SK-N-SH (cell line): ENCODE results near the gene KRT9. TPM values are rescaled to one million over a fixed set of nuclear protein-coding genes. Genes with fewer than 3 reads are reported as not detected.

Experiments used
- CTCF ChIA-PET: fragments of 300-600, 350-600 bp; formaldehyde crosslinking; extraction: SDS; loops from one replicate; lab custom pipeline; 2021; lab: Yijun Ruan, JAX
- POLR2A ChIA-PET: fragments of 350-600 bp; sonication (Branson Sonifier 250); formaldehyde crosslinking; extraction: SDS; loops from one replicate; lab custom pipeline; 2020; ENCODE audit warnings: antibody characterized with exemption, inconsistent platforms; lab: Yijun Ruan, JAX
- DNase-seq: peaks from one replicate; pipeline ENCODE4 v3.0.0; 2012
- H2AFZ ChIP-seq: fragments of 200-600 bp; sonication (generic); 2 replicates; pipeline ENCODE4 v1.8.1; 2016; ENCODE audit warnings: antibody characterized with exemption, mild to moderate bottlenecking, low read depth
- H3F3A ChIP-seq: fragments of 200-600 bp; sonication (generic); replicated peaks from 2 replicates; pipeline ENCODE3; 2016; ENCODE audit warnings: antibody characterized with exemption, mild to moderate bottlenecking; ENCODE audit not compliant: insufficient read depth
- H3K27ac ChIP-seq, 2 experiments: fragments of 200-500 bp in 1 of 2; fragments of 200-600 bp in 1 of 2; sonication (Bioruptor generic) in 1 of 2; sonication (generic), shearing (Covaris generic) in 1 of 2; 2 replicates each; pipeline versions ENCODE4 v1.5.1 to v1.6.1; 2014 to 2016; ENCODE audit warnings: low read depth in 2 of 2, inconsistent platforms in 1 of 2, low read length in 1 of 2, mild to moderate bottlenecking in 1 of 2, mixed read lengths in 1 of 2
- H3K27me3 ChIP-seq: fragments of 200-600 bp; sonication (generic), shearing (Covaris generic); 2 replicates; pipeline ENCODE4 v1.6.1; 2016; ENCODE audit warnings: mixed run types; ENCODE audit not compliant: insufficient read depth
- H3K36me3 ChIP-seq, 2 experiments: fragments of 200-500 bp in 1 of 2; fragments of 200-600 bp in 1 of 2; sonication (Bioruptor generic) in 1 of 2; sonication (generic) in 1 of 2; replicated peaks in 1 of 2; 2 replicates each; pipeline versions ENCODE3 to v1.5.1; 2014 to 2016; ENCODE audit warnings: low read length in 1 of 2, mild to moderate bottlenecking in 1 of 2; ENCODE audit not compliant: insufficient read depth in 2 of 2, control insufficient read depth in 1 of 2
- H3K4me1 ChIP-seq, 2 experiments: fragments of 200-500 bp in 1 of 2; fragments of 200-600 bp in 1 of 2; sonication (Bioruptor generic) in 1 of 2; sonication (generic), shearing (Covaris generic) in 1 of 2; 2 replicates each; pipeline versions ENCODE4 v1.5.1 to v1.6.1; 2014 to 2016; ENCODE audit warnings: low read depth in 1 of 2, low read length in 1 of 2, mixed run types in 1 of 2; ENCODE audit not compliant: insufficient read depth in 2 of 2, control insufficient read depth in 1 of 2
- H3K4me2 ChIP-seq: fragments of 200-600 bp; sonication (generic), shearing (Covaris generic); 2 replicates; pipeline ENCODE4 v1.6.1; 2017; ENCODE audit warnings: mixed run types
- H3K4me3 ChIP-seq, 2 experiments: fragments of 200-500 bp in 1 of 2; fragments of 200-600 bp in 1 of 2; sonication (Bioruptor generic) in 1 of 2; sonication (generic), shearing (Covaris generic) in 1 of 2; 2 replicates each; pipeline versions ENCODE4 v1.5.1 to v1.8.1; 2014 to 2016; ENCODE audit warnings: low read depth in 2 of 2, inconsistent platforms in 1 of 2, low read length in 1 of 2, mild to moderate bottlenecking in 1 of 2, mixed read lengths in 1 of 2, moderate library complexity in 1 of 2
- H3K79me2 ChIP-seq: fragments of 200-600 bp; sonication (generic); 2 replicates; pipeline ENCODE4 v1.8.1; 2017; ENCODE audit warnings: mild to moderate bottlenecking; ENCODE audit not compliant: insufficient read depth
- H3K9ac ChIP-seq: fragments of 200-600 bp; sonication (generic); 2 replicates; pipeline ENCODE4 v1.6.1; 2017; ENCODE audit warnings: mixed run types
- H3K9me2 ChIP-seq: fragments of 200-600 bp; sonication (generic); 2 replicates; pipeline ENCODE4 v1.6.1; 2017; ENCODE audit warnings: mixed run types
- H3K9me3 ChIP-seq: fragments of 200-600 bp; sonication (generic); 2 replicates; pipeline ENCODE4 v1.6.1; 2017; ENCODE audit warnings: mixed run types, mild to moderate bottlenecking, moderate library complexity
- H4K20me1 ChIP-seq: fragments of 200-600 bp; sonication (generic); 2 replicates; pipeline ENCODE4 v1.6.1; 2017; ENCODE audit warnings: mild to moderate bottlenecking, mixed run types; ENCODE audit not compliant: insufficient read depth
- FOSL2 ChIP-seq: IDR thresholded peaks from 2 replicates; pipeline ENCODE4 v1.4.0; 2012; ENCODE audit warnings: low read depth, mild to moderate bottlenecking, moderate library complexity, borderline replicate concordance
- FOXJ3 ChIP-seq: sonication (generic); formaldehyde crosslinking; IDR thresholded peaks from 2 replicates; pipeline ENCODE4 v1.5.1; 2020; ENCODE audit warnings: mild to moderate bottlenecking, missing genetic modification reagents
- GATA2 ChIP-seq: sonication (generic); formaldehyde crosslinking; IDR thresholded peaks from 2 replicates; pipeline ENCODE4 v1.5.0; 2020; ENCODE audit warnings: mild to moderate bottlenecking, missing genetic modification reagents
- IRF3 ChIP-seq: fragments of 150-350 bp; IDR thresholded peaks from 2 replicates; pipeline ENCODE4 v1.6.1; 2016; ENCODE audit warnings: mild to moderate bottlenecking, low read depth, low read length
- MAX ChIP-seq: IDR thresholded peaks from 2 replicates; pipeline ENCODE4 v1.4.0; 2012; ENCODE audit warnings: low read depth
- MEF2A ChIP-seq: IDR thresholded peaks from 2 replicates; pipeline ENCODE4 v1.4.0; 2012; ENCODE audit warnings: low read depth, borderline replicate concordance
- NFIC ChIP-seq: IDR thresholded peaks from 2 replicates; pipeline ENCODE4 v1.4.0; 2012; ENCODE audit warnings: borderline replicate concordance
- POLR2AphosphoS5 ChIP-seq: IDR thresholded peaks from 2 replicates; pipeline ENCODE4 v1.6.1; 2012; ENCODE audit warnings: low read depth, low read length
- RCOR1 ChIP-seq: fragments of 150-350 bp; IDR thresholded peaks from 2 replicates; pipeline ENCODE4 v1.6.1; 2017; ENCODE audit warnings: antibody characterized with exemption, low read length
- WGBS: methylation state at CpG from one replicate; pipeline ENCODE4 v1.1.6; 2017; ENCODE audit warnings: low lambda C conversion rate; 5-methylcytosine and 5-hydroxymethylcytosine counted together
- polyA plus RNA-seq, 3 experiments: library from polyadenylated mRNA; depleted of rRNA; stranded (reverse); fragments of >200 nt; gene quantifications; 2 replicates each; pipeline ENCODE4 v1.2.3, GENCODE V29; 2012
- TF ChIP-seq, protein P1 (sequence below): IDR thresholded peaks from 2 replicates; pipeline ENCODE4 v1.4.0; 2012; ENCODE audit warnings: low read depth, borderline replicate concordance

KRT9 gene
- polyA plus RNA-seq, 1 of the 3 experiments (the other 2 are of a cell fraction) = not detected

DNA sequence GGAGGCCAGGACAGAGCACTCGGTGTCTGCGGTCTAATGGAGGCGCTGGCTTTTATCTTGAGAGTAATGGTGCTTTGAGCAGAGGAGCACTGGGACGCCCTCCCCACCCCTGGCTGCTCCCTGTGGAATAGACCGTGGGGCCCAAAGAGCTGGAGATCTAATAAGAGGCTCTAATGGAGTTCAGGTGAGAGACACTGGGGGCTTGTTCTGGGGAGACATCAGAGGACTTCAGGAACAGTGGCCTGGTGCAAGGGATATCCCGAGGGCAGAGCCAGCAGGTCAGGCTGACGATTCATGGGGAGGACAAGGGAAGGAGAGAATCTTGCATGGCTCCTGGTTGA is 34.3 kb downstream of the KRT9 start:
- POLR2A ChIA-PET = no interaction called here
- H3K79me2 ChIP-seq = no peaks in the 10 kb centered on the region
- H3K27me3 ChIP-seq = no peaks in the 10 kb centered on the region
- no peaks in the 10 kb centered on the region for H3K9me3 ChIP-seq
- no peaks in the 10 kb centered on the region for H3K9me2 ChIP-seq
- peaks cover 24% of the 10 kb centered on the region for H3F3A ChIP-seq
- H3K4me1 ChIP-seq = peaks cover 17 to 37% of the 10 kb centered on the region in 2 experiments; a peak in 3 of 4 replicates
- H3K27ac ChIP-seq = peak overlapping the region in 1 of 2 experiments; percentile 77; a peak in 2 of 4 replicates
- no peaks in the 10 kb centered on the region for H4K20me1 ChIP-seq
- H3K4me3 ChIP-seq = no peak overlapping the region
- H3K9ac ChIP-seq = no peak overlapping the region
- H2AFZ ChIP-seq = no peak overlapping the region
- TF ChIP-seq FOSL2 = no peak
- no peak for TF ChIP-seq GATA2 (CRISPR knock-in tag)
- no peak for TF ChIP-seq RCOR1
- TF ChIP-seq POLR2AphosphoS5 = no peak
- TF ChIP-seq, protein P1, sequence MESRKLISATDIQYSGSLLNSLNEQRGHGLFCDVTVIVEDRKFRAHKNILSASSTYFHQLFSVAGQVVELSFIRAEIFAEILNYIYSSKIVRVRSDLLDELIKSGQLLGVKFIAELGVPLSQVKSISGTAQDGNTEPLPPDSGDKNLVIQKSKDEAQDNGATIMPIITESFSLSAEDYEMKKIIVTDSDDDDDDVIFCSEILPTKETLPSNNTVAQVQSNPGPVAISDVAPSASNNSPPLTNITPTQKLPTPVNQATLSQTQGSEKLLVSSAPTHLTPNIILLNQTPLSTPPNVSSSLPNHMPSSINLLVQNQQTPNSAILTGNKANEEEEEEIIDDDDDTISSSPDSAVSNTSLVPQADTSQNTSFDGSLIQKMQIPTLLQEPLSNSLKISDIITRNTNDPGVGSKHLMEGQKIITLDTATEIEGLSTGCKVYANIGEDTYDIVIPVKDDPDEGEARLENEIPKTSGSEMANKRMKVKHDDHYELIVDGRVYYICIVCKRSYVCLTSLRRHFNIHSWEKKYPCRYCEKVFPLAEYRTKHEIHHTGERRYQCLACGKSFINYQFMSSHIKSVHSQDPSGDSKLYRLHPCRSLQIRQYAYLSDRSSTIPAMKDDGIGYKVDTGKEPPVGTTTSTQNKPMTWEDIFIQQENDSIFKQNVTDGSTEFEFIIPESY = no peak
- CTCF ChIA-PET = interaction anchor here (0.8 to 5.4 kb wide), 7 partner anchors 8 to 125 kb away, joined by 3 to 76 read pairs (median 4); partner anchors contain the start of gene KRT19
- DNase-seq = no peak
- no peaks in the 10 kb centered on the region for H3K36me3 ChIP-seq
- no peak overlapping the region for H3K4me2 ChIP-seq
- WGBS = 95% methylated on average over 7 of the region's 7 CpGs

- WGBS = 100% methylated on average over 2 of the region's 7 CpGs
- no peak overlapping the region for H3K4me2 ChIP-seq
- H3K4me3 ChIP-seq = no peak overlapping the region
- H3K27ac ChIP-seq = peak overlapping the region in 1 of 2 experiments; percentile 7; a peak in 1 of 4 replicates
- no peaks in the 10 kb centered on the region for H3K27me3 ChIP-seq
- no peak overlapping the region for H2AFZ ChIP-seq
- no peak overlapping the region for H3K9ac ChIP-seq
- H4K20me1 ChIP-seq = no peaks in the 10 kb centered on the region
- ChIA-PET POLR2A (no interaction called here), CTCF (interaction anchor here (0.8 to 5.4 kb wide), 7 partner anchors 7 to 126 kb away, joined by 3 to 76 read pairs (median 4); partner anchors contain the start of genes KRT15 and KRT19)
- H3K9me2 ChIP-seq = no peaks in the 10 kb centered on the region
- H3K79me2 ChIP-seq = no peaks in the 10 kb centered on the region
- peaks cover 17 to 43% of the 10 kb centered on the region in 2 experiments; a peak in 3 of 4 replicates for H3K4me1 ChIP-seq
- no peaks in the 10 kb centered on the region for H3K9me3 ChIP-seq
- no peak for DNase-seq
- H3F3A ChIP-seq = peaks cover 18% of the 10 kb centered on the region
- TF ChIP-seq FOXJ3 (CRISPR knock-in tag) (no peak), MEF2A (no peak), NFIC (no peak), MAX (no peak), IRF3 (no peak)
- H3K36me3 ChIP-seq = no peaks in the 10 kb centered on the region
These were observed 34.9 kb downstream of the KRT9 start for GRCh38 chr17:41536741-41537613.
